SKM-1 treated with dmso at 0.1 percent for 144 hours (cell line): ENCODE results near the gene WIPI1.
A peak's percentile ranks its signal among the peaks of the same experiment; 100 is the strongest.
"Not testable (repeated sequence)": the region's sequence is repeated elsewhere in the genome, so short reads cannot be mapped to it uniquely, and the experiment has no call there.

Source experiments
- DNase-seq: peaks from one replicate; lab custom pipeline; 2025; ENCODE audit not compliant: unreplicated experiment; lab: John Stamatoyannopoulos, UW

WIPI1 gene

GRCh38 chr17:68387435-68388218 lies 69.7 kb downstream of the WIPI1 start:
- DNase-seq: no peak

DNA sequence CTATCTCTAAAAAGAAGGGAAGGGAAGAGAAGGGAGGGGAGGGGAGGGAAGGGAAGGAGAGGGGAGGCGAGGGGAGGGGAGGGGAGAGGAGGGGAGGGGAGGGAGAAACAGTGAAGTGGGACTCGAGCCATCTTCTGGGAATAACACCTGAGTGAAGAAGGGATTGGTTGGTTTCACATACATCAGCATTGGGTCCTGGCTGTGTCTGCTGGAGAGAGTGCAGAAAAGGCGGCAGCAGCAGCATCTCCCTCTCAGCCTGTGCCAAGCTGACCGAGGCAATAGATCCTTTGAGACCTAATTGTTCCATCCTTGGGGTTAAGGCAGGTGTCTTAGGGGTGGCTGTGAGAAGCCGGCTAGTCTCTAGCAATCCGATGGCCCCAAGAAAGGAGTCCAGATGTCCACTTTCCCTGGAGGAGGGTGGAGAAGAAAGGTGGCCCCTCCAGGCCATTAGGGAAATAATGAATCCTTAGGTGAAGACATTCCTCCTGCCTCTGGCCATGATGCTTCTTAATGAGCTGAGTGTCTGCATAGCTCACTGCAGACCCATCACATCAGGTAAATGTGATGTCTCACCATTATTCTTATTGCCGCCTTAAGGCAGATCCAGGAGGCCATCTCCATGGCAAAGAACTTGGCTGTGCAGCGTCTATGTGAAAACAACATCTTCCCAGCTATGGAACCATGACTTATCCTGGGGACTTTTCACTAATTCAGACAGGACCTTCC lies 71.6 kb downstream of the WIPI1 start:
- DNase-seq: no peak

- DNase-seq: no peak
Measured at GRCh38 chr17:68384941-68385340, 72.4 kb downstream of the WIPI1 start.

DNA sequence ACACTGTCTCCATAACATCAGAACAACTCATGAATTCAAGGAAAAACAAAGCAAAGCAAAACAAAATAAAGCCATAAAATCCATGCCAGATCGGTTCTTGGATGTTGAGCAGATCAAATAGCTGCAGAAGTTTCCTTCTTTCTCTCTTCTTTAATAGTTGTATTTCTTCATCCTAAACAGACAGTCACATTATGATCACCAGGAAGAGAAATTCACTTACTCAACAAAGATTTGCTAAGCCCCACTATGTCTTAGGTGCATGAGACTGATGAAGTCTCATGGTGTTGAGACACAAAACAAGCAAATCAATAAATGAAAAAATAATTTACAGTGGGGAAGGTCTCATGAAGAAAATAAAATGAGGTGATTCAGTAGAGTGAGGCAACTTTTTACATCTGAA lies 72.8 kb downstream of the WIPI1 start:
- no peak for DNase-seq

GRCh38 chr17:68383443-68384321 lies 73.6 kb downstream of the WIPI1 start:
- peak; percentile 38 for DNase-seq

DNA sequence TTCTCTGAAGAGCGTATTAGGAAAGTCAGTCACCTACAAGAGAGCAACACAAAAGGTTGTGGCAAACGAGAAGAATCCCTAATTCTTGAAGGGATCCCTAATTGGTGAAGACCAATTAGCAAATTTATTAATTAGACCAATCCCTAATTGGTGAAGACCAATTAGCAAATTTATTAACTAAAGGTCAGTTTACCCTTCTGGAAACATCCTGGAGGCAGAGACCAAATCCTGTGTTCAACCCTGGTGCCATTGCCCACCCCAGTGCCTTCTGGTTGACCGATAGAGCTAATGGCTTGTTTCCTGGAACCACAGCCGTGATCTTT lies 74.2 kb downstream of the WIPI1 start:
- DNase-seq: no peak

DNA sequence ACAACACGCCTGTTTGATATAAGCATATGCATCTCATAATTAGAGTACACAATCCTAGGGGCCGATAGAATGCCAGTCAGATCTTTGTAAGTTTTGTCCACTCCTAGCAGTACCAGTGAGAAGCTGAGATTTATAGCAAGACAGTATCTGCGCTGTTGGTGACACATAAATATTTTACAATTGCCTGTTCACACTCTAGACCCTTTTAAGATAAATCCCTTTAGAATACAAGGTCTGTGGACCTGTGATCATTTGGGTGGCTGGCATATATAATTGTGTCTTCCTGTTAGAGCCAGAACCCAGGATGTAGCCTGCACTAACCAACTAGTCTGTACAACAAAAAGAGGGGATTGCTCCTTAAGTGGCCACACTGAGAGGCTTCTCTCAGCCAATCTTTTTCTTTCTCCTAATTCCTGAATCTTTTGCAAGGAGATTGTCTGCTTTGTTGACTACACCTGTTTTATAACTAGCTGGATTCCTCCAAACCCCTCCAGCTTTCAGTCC lies 74.7 kb downstream of the WIPI1 start:
- DNase-seq: no peak

GRCh38 chr17:68381076-68381900 lies 76.0 kb downstream of the WIPI1 start:
- DNase-seq: no peak

GRCh38 chr17:68379692-68380677 lies 77.3 kb downstream of the WIPI1 start:
- no peak for DNase-seq

GRCh38 chr17:68379177-68379510 lies 78.2 kb downstream of the WIPI1 start:
- no peak for DNase-seq

GRCh38 chr17:68378268-68379176 lies 78.8 kb downstream of the WIPI1 start:
- DNase-seq: no peak

- DNase-seq: no peak
Measured at GRCh38 chr17:68377771-68378267, 79.5 kb downstream of the WIPI1 start.

DNA sequence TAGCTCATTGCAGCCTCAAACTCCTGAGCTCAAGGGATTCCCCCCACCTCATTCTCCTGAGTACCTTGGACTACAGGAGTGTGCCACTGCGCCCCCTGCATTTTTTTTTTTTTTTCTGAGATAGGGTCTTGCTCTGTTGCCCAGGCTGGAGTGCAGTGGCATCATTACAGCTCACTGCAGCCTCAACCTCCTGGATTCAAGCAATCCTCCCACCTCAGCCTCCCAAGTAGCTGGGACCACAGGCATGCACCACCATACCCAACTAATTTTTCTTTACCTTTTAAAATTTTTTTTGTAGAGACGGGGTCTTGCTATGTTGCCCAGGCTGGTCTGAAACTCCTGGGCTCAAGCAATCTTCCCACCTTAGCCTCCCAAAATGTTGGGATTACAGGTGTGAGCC lies 81.1 kb downstream of the WIPI1 start:
- DNase-seq: not testable (repeated sequence)

DNA sequence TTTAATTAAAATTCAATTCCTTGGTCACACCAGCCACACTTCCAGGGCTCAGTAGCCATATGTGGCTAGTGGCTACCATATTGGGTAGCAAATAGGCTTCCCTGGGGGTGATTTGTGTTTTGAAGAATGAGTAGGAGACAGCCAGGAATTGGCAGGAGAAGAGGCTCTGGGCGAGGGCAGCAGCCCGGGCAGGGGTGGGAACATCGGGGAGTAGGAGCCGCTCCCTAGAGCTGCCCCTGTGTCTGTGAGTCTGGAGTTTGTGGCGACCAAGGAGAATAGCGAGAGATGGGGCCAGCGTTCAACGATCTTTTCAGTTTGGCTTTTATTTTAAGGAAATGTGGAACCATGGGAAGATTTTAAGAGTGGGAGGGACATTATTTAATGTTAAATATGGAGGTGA lies 81.7 kb downstream of the WIPI1 start:
- DNase-seq: no peak
